Coronary artery (tissue), 2 donors: ENCODE measurements around the gene TTC8.
A peak's percentile ranks its signal among the peaks of the same experiment; 100 is the strongest.

Experiments
- DNase-seq: peaks from one replicate; pipeline ENCODE4 v3.0.0-alpha.2; 2017; ENCODE audit warnings: low spot score
- H3K27ac ChIP-seq, 2 donors: fragments of 200-600 bp; sonication (generic); one replicate each; pipeline ENCODE4 v1.5.1; 2016 to 2019
- H3K4me3 ChIP-seq: fragments of 200-600 bp; sonication (generic); 2 replicates; pipeline ENCODE4 v1.5.1; 2016; ENCODE audit warnings: mild to moderate bottlenecking, moderate library complexity
- CTCF ChIP-seq: fragments of 200-600 bp; sonication (generic); IDR thresholded peaks from one replicate; pipeline ENCODE4 v1.5.1; 2019; ENCODE audit warnings: antibody characterized with exemption

Gene TTC8

GRCh38 chr14:88863167-88863566, 38.7 kb downstream of the TTC8 start:
- no peak overlapping the region for H3K27ac ChIP-seq
- DNase-seq: no peak

GRCh38 chr14:88864198-88864597, 39.7 kb downstream of the TTC8 start:
- Histone ChIP-seq H3K27ac (no peak overlapping the region), H3K4me3 (no peak overlapping the region)
- TF ChIP-seq CTCF: no peak
- no peak for DNase-seq

More at GRCh38 chr14:88863167-88863566, 38.7 kb downstream of the TTC8 start:
- TF ChIP-seq CTCF: no peak
- H3K4me3 ChIP-seq: no peak overlapping the region

- Histone ChIP-seq H3K27ac (no peak overlapping the region), H3K4me3 (no peak overlapping the region)
- TF ChIP-seq CTCF: no peak
- DNase-seq: no peak
Measured at GRCh38 chr14:88866305-88866704, 41.9 kb downstream of the TTC8 start.

GRCh38 chr14:88868558-88869159, 44.2 kb downstream of the TTC8 start:
- peak; percentile 24 for TF ChIP-seq CTCF
- Histone ChIP-seq H3K4me3 (no peak overlapping the region), H3K27ac (no peak overlapping the region)
- no peak for DNase-seq

- no peak for DNase-seq
- H3K4me3 ChIP-seq: no peak overlapping the region
- H3K27ac ChIP-seq: no peak overlapping the region
- TF ChIP-seq CTCF: no peak
Measured at GRCh38 chr14:88870777-88871176, 46.3 kb downstream of the TTC8 start.

- DNase-seq: no peak
- no peak for TF ChIP-seq CTCF
- Histone ChIP-seq H3K4me3 (no peak overlapping the region), H3K27ac (no peak overlapping the region)
Measured at GRCh38 chr14:88871429-88871828, 47.0 kb downstream of the TTC8 start.

GRCh38 chr14:88872976-88873375, 48.5 kb downstream of the TTC8 start:
- no peak for DNase-seq
- no peak overlapping the region for H3K4me3 ChIP-seq

More at GRCh38 chr14:88872976-88873375, 48.5 kb downstream of the TTC8 start:
- TF ChIP-seq CTCF: no peak
- H3K27ac ChIP-seq: no peak overlapping the region
